Measurements from ENCODE around the gene PDXP. TPM values are rescaled to one million over a fixed set of nuclear protein-coding genes. Genes with fewer than 3 reads are reported as not detected.
A peak's percentile ranks its signal among the peaks of the same experiment; 100 is the strongest.

Gene PDXP
- total and polyA plus RNA-seq, 2 of the 13 experiments (the other 11 are each of a cell fraction or from before 2014, with no cell fraction given): 58.2 to 70.6 TPM

DNA sequence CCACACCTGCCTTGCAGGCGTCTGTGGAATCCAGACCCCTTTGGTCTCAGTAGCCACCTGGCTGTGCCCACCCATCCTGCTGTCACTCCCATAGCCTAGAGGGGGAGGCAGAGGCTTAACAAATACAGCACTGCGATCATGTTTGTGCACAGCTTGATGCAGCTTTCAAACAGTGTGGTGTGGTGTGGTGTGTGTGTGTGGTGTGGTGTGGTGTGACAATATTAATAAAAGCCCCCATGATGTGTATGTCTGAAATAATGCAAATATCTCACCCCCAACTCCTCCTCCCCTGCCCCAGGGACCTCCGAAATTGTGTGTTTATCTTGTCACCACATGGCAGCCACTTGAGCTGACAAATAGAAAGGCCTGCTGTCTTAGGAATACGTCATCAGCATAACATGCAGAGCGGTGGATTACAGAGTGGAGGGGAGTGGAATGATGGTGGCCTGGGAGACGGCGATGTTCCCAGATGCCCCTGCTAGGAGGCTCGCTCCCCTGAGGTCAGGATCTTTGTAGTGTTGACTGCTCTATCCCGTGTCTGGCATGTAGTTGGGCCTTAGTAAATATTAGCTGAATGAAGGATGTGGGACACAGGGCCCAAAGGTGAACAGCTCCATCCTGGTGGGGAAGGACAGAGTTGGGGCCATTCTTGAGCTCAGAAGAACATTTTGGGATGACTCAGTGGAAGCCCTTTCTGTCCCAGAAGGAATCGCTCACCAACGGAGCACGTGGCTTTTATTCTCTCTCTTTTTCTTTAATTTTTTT lies 2.8 kb downstream of the PDXP start (continued):
- TF ChIP-seq, protein P1, sequence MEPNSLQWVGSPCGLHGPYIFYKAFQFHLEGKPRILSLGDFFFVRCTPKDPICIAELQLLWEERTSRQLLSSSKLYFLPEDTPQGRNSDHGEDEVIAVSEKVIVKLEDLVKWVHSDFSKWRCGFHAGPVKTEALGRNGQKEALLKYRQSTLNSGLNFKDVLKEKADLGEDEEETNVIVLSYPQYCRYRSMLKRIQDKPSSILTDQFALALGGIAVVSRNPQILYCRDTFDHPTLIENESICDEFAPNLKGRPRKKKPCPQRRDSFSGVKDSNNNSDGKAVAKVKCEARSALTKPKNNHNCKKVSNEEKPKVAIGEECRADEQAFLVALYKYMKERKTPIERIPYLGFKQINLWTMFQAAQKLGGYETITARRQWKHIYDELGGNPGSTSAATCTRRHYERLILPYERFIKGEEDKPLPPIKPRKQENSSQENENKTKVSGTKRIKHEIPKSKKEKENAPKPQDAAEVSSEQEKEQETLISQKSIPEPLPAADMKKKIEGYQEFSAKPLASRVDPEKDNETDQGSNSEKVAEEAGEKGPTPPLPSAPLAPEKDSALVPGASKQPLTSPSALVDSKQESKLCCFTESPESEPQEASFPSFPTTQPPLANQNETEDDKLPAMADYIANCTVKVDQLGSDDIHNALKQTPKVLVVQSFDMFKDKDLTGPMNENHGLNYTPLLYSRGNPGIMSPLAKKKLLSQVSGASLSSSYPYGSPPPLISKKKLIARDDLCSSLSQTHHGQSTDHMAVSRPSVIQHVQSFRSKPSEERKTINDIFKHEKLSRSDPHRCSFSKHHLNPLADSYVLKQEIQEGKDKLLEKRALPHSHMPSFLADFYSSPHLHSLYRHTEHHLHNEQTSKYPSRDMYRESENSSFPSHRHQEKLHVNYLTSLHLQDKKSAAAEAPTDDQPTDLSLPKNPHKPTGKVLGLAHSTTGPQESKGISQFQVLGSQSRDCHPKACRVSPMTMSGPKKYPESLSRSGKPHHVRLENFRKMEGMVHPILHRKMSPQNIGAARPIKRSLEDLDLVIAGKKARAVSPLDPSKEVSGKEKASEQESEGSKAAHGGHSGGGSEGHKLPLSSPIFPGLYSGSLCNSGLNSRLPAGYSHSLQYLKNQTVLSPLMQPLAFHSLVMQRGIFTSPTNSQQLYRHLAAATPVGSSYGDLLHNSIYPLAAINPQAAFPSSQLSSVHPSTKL (CRISPR knock-in tag; IDR thresholded peaks at IDR 0.05): peak; percentile 57; the same call in 1 of the 2 replicates
- TF ChIP-seq FOXP4 (CRISPR knock-in tag; IDR thresholded peaks at IDR 0.05) (peak; percentile 58), ZNF75D (CRISPR knock-in tag; IDR thresholded peaks at IDR 0.05; ENCODE audit: borderline replicate concordance) (no peak), SP4 (CRISPR knock-in tag; IDR thresholded peaks at IDR 0.05) (peak; percentile 31; the same call in 1 of the 2 replicates), ZBTB38 (CRISPR knock-in tag; IDR thresholded peaks at IDR 0.05) (no peak), KMT2A (CRISPR knock-in tag; IDR thresholded peaks at IDR 0.05) (0 out of 2 replicates have a peak, but pooled peaks have one; percentile 16), ZNF256 (CRISPR knock-in tag; conservative IDR thresholded peaks at IDR 0.05) (no peak), ZFP90 (CRISPR knock-in tag; IDR thresholded peaks at IDR 0.05; ENCODE audit: borderline replicate concordance) (peak; percentile 26; the same call in 1 of the 2 replicates), ZSCAN25 (CRISPR knock-in tag; IDR thresholded peaks at IDR 0.05) (peak; percentile 74), HBP1 (CRISPR knock-in tag; IDR thresholded peaks at IDR 0.05; ENCODE audit: low read depth) (0 out of 2 replicates have a peak, but pooled peaks have one; percentile 17), PATZ1 (CRISPR knock-in tag; IDR thresholded peaks at IDR 0.05) (peak; percentile 74), ATF3 (CRISPR knock-in tag; IDR thresholded peaks at IDR 0.05) (no peak)
- TF ChIP-seq, protein P2, sequence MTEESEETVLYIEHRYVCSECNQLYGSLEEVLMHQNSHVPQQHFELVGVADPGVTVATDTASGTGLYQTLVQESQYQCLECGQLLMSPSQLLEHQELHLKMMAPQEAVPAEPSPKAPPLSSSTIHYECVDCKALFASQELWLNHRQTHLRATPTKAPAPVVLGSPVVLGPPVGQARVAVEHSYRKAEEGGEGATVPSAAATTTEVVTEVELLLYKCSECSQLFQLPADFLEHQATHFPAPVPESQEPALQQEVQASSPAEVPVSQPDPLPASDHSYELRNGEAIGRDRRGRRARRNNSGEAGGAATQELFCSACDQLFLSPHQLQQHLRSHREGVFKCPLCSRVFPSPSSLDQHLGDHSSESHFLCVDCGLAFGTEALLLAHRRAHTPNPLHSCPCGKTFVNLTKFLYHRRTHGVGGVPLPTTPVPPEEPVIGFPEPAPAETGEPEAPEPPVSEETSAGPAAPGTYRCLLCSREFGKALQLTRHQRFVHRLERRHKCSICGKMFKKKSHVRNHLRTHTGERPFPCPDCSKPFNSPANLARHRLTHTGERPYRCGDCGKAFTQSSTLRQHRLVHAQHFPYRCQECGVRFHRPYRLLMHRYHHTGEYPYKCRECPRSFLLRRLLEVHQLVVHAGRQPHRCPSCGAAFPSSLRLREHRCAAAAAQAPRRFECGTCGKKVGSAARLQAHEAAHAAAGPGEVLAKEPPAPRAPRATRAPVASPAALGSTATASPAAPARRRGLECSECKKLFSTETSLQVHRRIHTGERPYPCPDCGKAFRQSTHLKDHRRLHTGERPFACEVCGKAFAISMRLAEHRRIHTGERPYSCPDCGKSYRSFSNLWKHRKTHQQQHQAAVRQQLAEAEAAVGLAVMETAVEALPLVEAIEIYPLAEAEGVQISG (CRISPR knock-in tag; IDR thresholded peaks at IDR 0.05): no peak; the same call in 1 of the 2 replicates

Data from HepG2 (cell line).